ENCODE measurements around the gene PAK6.

PAK6 gene

DNA sequence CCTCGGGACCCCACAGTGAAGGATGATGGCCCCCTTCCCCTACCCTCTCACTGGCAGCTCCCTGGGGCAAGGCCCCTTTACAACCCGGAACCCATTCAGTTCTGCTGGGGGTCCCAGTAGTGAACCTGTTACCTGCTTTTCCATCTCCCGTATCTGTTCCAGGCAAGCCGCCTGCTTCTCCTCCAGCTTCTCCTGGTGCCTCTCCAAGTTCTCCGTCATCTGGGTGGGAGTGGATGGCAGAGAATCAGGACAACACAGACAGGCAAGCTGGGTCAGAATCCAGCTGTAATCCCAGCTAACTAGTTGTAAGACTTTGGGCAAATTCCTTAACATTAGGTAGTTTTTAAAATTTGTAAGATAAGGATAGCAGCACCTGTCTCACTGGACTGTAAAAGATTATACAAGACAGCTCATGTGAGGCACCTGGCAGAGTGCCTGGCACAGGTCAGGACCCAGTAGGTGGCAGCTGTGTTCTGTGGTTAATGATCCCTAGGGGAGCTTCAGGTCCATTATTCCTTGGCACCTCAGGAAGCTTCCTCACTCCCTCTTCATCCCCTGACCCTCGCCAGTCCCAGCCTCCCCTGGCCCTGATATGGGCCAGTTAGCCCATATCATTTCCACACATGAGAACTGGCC is 50.4 kb downstream of the PAK6 start:
- in situ Hi-C loops (cut with MboI; ENCODE audit: low sequenced_read_pairs): no loop called here

DNA sequence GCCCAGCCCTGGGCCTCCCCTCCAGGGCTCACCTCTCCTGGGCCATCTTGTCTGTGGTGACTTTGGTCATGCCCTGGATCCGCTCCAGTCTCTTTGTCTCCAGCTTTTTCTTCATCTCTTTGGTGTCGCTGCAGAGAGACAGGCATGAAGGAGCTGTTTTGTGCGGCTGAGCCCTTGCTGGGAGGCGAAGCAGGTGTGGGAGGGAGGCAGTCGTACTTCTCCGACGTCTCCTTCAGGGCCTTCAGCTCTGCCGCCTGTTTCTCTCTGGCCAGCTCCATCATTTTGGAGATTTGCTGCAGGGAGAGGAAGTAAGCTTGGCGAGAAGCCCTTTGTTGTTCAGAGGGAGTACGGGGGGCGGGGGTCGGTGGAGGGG is 51.7 kb downstream of the PAK6 start:
- in situ Hi-C loops (cut with MboI; ENCODE audit: low sequenced_read_pairs): no loop called here

DNA sequence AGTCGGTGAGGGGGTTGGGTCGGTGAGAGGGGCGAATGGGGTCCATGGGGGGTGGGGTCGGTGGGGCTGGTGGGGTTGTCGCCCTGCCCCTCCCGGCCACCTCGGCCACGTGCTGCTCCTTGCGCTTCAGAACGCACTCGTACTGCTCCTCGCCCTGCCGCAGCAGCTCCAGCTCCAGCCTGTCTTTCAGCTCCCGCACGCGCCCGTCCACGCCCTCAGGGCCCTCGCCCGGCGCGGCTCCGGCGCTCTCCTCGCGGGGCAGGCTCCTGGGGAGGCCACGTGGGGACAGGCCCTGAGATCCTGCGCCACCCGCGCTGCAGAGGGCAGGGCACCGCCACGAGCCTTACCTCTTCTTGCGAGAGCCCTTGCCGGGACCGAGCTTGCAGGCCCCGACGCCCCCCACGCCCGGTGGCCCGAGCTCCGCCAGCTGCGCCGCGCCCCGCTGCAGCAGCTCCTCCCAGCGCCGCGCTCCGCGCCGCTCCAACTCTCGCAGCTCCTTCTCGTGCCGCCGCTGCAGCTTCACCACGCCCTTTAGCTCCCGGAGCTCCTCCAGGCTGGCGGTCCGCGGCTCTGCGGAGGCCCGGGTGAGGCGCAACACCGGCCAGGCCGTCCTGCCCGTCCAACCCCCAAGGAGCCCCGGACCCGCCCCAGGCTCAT is 52.2 kb downstream of the PAK6 start:
- in situ Hi-C loops (cut with MboI; ENCODE audit: low sequenced_read_pairs): no loop called here

GRCh38 chr15:40292246-40292645 is 53.4 kb downstream of the PAK6 start:
- in situ Hi-C loops (cut with MboI; ENCODE audit: low sequenced_read_pairs): no loop called here

- in situ Hi-C loops (cut with MboI; ENCODE audit: low sequenced_read_pairs): no loop called here
Observed at GRCh38 chr15:40293006-40293405, 54.1 kb downstream of the PAK6 start.

DNA sequence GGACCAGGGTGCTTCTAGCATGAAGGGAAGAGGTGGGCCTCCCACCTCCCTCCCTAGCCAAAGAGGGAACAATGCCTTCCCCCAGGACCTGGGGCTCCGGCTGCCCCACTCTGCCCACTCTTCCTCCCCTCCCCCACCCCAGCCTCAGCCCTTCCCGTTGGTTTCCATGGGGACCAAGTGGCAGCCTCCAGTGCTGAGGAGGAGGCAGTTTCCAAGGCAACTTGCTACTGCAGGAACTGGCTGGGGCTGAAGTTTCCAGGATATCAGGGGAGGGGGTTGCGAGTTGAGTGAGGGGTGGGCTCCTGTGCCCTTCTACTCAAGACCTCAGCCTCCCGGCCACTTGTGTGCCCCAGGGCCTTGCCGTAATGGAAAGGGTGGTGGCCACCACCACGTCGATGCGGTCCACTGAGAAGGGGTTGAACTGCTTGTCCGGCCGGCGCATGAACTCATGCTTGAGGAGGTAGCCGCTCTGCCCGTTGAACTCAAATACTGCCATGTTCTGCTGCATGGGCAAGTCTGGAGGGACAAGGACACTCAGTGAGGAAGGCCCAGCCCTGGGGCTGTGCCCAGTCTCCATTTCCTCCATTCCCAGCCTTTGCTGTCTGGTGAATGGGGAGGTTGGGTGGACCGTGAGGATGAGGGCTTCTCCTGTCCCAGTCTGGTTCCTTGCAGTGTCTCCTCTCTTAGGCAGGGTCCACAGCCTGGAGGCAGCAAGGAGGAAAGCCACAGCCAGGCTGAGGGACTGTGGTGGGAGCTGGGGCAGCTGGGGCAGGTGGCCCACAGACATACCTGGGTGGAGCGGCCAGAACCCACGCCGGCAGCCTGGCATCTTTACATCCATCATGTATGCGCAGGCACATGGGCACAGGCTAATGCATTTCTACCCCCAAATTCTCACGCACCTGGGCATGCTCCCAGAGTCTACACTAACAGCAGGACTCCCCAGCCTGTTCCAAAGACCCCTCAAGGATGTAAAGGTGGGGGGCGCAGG is 55.3 kb downstream of the PAK6 start:
- in situ Hi-C loops (cut with MboI; ENCODE audit: low sequenced_read_pairs): no loop called here

GRCh38 chr15:40295297-40295696 is 56.4 kb downstream of the PAK6 start:
- in situ Hi-C loops (cut with MboI; ENCODE audit: low sequenced_read_pairs): no loop called here

DNA sequence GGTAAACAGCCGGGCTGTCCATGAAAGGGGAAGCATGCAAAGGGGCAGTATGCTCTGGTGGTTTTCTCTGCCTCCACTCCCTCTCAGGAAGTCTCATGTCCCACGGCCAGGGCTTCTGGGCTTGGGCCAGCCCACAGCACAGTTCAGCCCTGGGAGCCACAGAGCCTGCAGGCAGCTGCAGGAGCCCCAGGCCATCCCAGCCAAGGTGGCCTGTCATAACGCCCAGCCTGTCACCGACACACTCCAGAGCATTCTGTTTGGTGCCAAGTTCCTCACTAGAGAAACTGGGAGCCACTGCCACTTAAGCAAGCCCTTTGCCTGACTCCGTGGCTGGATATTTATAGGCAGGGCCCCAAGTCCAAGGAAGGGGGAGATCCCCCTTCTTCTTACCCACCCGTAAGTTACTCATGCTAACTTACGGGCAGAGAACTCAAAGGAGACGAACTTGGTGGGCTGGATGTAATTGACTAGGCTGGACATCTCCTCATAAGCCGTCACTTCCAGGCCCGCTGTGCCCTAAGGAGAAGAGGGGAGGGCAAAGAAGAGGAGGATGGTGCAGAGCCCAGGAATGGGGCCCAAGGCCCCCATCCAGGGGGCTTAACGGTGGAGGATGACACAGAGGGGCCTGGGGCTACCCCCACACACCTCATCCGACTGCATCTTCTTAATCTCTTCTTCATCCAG is 57.2 kb downstream of the PAK6 start:
- in situ Hi-C loops (cut with MboI; ENCODE audit: low sequenced_read_pairs): no loop called here

- in situ Hi-C loops (cut with MboI; ENCODE audit: low sequenced_read_pairs): no loop called here
Observed at GRCh38 chr15:40296561-40297230, 57.8 kb downstream of the PAK6 start.

GRCh38 chr15:40297356-40297755 is 58.5 kb downstream of the PAK6 start:
- in situ Hi-C loops (cut with MboI; ENCODE audit: low sequenced_read_pairs): no loop called here

DNA sequence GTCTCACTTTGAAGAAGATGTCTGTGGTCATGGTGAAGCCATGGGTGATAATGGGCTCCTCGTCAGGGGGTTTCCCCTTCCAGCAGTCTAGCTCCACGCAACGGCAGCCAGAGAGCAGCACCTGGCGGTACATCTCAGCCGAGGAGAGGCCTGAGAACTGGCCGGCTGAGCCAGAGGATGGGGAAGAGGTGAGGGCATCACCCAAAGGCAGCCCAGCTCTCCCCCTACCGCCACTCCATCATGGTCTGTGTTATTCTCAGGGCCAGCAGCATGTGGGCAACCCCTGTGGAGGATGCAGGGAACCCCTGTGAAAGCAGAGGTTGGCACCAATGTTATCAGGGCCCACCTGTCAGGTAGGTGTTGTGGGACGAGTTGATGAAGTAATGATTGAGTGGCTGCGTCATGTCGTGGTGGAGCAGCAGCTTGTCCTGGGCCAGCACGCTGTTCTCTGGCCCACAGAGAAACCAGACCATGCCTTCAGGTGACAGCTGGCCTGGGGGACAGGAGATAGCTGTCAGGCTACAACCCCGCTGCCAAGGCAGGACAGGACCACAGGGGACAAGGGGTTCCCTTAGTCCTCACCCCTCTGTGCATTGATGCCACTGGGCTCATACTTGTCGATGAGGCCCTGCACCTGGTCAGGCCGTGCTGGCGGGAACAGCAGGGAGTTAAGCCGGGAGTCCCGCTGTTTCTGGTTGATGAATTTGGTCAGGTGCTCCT is 59.5 kb downstream of the PAK6 start:
- in situ Hi-C loops (cut with MboI; ENCODE audit: low sequenced_read_pairs): no loop called here

- in situ Hi-C loops (cut with MboI; ENCODE audit: low sequenced_read_pairs): no loop called here
Observed at GRCh38 chr15:40300367-40300766, 61.5 kb downstream of the PAK6 start.

DNA sequence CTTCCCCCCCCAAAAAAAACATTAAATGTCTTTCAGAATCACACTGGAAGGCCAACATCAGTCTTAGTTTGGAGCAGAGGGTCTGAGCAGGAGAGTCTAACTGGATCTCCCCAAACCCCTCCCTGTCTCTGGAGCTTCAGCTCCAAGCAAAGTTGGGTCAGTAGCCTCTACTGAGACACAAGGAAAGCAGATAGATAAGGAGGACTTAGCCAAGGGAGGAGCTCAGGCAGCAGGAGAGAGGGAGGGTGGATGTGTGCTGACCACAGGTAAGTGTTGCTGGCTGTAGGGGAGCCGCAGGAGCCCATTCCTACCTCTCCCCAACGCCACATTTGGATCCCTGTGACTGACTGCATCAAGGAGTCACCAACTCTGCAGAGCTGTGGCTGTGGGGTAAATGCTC is 61.9 kb downstream of the PAK6 start:
- in situ Hi-C loops (cut with MboI; ENCODE audit: low sequenced_read_pairs): no loop called here

DNA sequence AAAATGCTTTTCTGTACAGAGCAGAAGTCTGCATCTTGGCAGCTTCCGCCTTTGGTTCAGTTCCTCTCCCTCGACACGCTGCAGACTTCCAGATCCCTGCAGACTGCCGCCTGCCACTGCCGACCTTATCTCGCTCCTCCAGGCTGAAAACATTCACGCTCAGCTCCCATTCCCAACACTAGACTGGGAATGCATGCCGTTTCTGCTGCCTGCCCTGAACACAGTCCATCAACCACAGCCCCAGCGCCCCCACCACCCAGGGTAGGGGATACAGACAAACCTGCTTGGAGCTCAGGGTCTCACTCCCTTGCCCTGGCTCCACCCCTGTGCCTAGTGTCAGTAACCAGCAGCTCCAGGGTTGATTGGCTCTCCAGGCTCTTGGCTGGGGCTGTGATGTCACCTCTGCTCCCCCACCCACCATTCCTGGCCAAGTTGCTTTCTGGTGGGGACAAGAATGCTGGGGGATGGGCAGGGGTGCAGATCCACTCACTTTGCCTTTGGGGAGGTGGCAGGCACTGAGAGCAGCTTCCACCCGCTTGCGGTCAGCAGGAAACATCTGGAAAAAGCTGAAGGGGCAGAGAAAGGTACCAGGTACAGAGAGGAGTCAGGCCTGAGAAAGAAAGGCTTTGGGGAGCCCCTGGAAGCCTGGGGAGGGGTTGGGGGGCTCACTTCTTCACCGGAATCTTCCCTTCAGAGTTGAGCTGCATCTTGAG is 62.8 kb downstream of the PAK6 start:
- in situ Hi-C loops (cut with MboI; ENCODE audit: low sequenced_read_pairs): no loop called here

GRCh38 chr15:40302288-40302886 is 63.5 kb downstream of the PAK6 start:
- in situ Hi-C loops (cut with MboI; ENCODE audit: low sequenced_read_pairs): no loop called here

DNA sequence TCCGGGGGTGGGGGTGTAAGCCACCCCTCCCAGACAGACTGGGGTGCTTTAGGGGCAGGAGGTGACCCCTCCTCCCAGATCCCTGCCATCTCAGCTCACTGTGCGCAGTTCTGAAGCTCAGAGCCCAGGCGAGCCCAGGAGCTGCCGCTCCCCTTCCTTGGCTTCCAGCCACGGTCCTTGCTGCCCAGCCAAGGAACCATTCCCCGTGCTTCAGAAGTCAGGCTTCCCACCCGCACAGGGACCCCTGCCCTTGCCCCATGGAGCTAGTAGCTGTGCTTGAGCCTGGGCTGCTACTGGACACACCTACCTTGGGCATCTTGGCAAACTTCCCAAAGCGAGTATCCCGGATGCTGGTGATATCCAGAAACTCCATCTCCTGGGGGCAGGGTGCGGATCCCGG is 64.1 kb downstream of the PAK6 start:
- in situ Hi-C loops (cut with MboI; ENCODE audit: low sequenced_read_pairs): no loop called here

GRCh38 chr15:40303576-40303975 is 64.7 kb downstream of the PAK6 start:
- in situ Hi-C loops (cut with MboI; ENCODE audit: low sequenced_read_pairs): no loop called here

DNA sequence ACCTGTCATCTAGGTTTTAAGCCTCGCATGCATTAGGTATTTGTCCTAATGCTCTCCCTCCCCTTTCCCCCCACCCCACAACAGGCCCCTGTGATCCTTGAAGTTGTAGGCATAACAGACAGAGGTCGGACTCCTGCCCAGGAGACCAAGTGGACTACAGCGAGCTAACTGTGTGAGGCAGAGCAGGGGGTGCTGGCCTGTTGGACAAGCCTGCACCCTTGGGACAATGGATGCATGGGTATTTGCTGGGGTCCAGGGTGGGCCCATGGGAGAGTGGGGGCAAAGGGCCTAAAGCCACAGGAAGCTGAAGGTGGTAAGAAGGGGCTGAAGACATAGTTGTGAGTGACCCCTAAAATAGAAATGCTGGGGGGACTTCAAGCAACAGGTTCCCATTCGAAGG is 66.4 kb downstream of the PAK6 start:
- in situ Hi-C loops (cut with MboI; ENCODE audit: low sequenced_read_pairs): no loop called here

GRCh38 chr15:40306371-40306770 is 67.5 kb downstream of the PAK6 start:
- in situ Hi-C loops (cut with MboI; ENCODE audit: low sequenced_read_pairs): no loop called here

Measured in HL-60/S4 treated with phorbol 12-myristate 13-acetate at 8.2 ng/mL for 4 days and 3 days (cell line).